ENCODE data around the gene SPATA9. TPM values are rescaled to one million over a fixed set of nuclear protein-coding genes. Genes with fewer than 3 reads are reported as not detected.
A peak's percentile ranks its signal among the peaks of the same experiment; 100 is the strongest.
"Not testable (repeated sequence)": the region's sequence is repeated elsewhere in the genome, so short reads cannot be mapped to it uniquely, and the experiment has no call there.

The SPATA9 gene
- total and polyA plus RNA-seq, 11 donors, result 0.17 to 0.99 (median 0.53) TPM; not detected in 7

DNA sequence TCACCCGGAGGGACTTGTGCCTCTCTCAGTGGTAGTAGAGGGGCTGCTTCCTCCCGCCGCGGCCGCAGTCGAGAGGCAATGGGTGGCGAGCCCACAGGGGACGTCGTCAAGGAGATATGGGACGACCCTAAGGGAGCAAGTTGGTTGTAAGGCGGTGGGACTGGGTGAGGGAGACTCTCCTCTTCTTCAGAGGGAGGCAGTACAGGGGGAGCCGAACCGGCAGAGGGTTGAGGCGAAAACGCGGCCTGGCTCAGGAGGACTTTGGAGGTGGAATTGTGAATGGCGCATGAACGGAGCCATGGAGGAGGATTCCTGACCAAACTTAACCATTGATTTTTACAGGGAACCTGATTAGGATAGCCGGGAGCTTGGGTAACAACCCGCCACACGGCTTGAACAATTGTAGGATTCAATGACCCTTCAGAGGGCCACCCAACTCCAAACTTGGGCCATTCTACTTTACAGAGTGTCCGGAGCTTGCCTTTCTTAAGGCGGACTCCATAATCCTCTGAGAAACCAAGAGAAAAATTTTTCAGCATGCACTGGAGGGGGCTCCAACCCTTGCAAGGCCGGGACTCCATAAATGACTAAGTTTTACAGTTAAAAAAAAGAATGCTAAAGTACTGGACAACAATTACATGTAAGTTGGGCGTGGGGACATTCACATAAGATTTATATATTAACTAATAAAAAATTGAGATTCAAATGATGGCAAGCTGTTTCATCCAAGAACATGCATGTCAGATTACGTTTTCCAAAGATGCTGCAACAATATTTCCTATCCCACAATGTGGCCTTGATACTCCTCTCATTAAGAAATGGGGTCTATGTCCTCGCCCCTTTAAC, 28.9 kb upstream of the SPATA9 start:
- H3K4me1 ChIP-seq, result peaks cover 0 to 18% (median 4%) of the 10 kb centered on the region in 12 donors
- intact Hi-C loops (cut with DNase I), result loop anchor here in 2 of 10 donors (5.0 kb wide), 2 partner anchors 39 to 61 kb away; no protein-coding TSS in a partner anchor
- peak overlapping the region in 5 of 12 donors; percentile 11 to 68 (median 54) for H3K27ac ChIP-seq
- H3K36me3 ChIP-seq, result no peaks in the 10 kb centered on the region
- H3K9me3 ChIP-seq, result no peaks in the 10 kb centered on the region
- ATAC-seq (no peak), DNase-seq (no peak)
- no peaks in the 10 kb centered on the region for H3K27me3 ChIP-seq
- H3K4me3 ChIP-seq, result peak overlapping the region in 1 of 12 donors; percentile 41
- TF ChIP-seq, protein P1, sequence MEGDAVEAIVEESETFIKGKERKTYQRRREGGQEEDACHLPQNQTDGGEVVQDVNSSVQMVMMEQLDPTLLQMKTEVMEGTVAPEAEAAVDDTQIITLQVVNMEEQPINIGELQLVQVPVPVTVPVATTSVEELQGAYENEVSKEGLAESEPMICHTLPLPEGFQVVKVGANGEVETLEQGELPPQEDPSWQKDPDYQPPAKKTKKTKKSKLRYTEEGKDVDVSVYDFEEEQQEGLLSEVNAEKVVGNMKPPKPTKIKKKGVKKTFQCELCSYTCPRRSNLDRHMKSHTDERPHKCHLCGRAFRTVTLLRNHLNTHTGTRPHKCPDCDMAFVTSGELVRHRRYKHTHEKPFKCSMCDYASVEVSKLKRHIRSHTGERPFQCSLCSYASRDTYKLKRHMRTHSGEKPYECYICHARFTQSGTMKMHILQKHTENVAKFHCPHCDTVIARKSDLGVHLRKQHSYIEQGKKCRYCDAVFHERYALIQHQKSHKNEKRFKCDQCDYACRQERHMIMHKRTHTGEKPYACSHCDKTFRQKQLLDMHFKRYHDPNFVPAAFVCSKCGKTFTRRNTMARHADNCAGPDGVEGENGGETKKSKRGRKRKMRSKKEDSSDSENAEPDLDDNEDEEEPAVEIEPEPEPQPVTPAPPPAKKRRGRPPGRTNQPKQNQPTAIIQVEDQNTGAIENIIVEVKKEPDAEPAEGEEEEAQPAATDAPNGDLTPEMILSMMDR (IDR thresholded peaks at IDR 0.05), result no peak
- no peak for TF ChIP-seq POLR2A (IDR thresholded peaks at IDR 0.05)
- WGBS, 4 donors, result 86 to 91% (median 89%) methylated on average over 27 of the region's 27 CpGs

DNA sequence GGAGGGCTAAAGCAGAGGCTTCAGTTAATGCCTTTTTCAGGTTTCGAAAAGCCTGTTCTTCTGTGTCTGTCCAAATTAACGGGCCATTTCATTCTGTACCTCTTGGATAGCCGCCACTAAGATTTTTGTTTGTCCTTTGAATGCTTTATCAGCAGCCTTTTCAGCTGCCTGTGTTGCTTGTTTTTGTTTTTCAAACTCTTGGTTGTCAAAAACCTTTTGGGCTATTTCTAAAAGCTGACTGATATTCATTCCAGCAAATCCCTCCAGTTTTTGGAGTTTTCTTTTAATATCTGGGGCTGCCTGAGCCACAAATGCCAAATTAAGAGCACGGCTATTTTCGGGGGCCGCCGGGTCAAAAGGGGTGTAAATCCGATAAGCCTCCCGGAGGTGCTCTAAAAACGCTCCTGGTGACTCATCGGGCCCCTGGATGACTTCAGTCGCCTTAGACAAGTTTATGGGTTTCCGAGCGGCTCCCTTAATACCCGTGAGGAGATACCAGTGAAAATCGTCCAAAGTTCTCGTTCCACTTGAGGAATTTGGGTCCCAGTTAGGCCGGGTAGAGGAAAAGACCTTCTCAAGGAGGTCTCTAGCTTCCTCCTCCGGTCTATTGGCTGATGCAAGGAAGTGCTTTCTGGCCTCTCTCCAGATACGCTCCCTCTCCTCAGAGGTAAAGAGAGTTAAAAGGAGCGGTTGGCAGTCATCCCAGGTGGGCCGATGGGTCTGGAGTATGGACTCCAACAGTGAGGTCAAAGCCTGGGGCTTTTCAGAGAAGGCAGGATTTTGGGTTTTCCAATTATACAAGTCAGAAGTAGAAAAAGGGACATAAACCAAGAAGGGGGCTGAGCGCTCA, 28.1 kb upstream of the SPATA9 start:
- H3K4me1 ChIP-seq, result peaks cover 0 to 18% (median 4%) of the 10 kb centered on the region in 12 donors
- H3K4me3 ChIP-seq, result peak overlapping the region in 9 of 12 donors; percentile 5 to 46 (median 31)
- 30 to 34% (median 32%) methylated on average over 23 of the region's 23 CpGs for WGBS, 4 donors
- ATAC-seq (peak in 3 of 4 donors; percentile 19 to 73 (median 42)), DNase-seq (peak in 2 of 5 donors; percentile 19 to 54)
- intact Hi-C loops (cut with DNase I), result loop anchor here in 2 of 10 donors (5.0 kb wide), 2 partner anchors 39 to 61 kb away; no protein-coding TSS in a partner anchor
- peak overlapping the region in 9 of 12 donors; percentile 14 to 68 (median 41) for H3K27ac ChIP-seq
- not testable (repeated sequence) for H3K36me3 ChIP-seq, H3K9me3 ChIP-seq, H3K27me3 ChIP-seq

GRCh38 chr5:95709967-95710650, 27.3 kb upstream of the SPATA9 start:
- ATAC-seq (peak; percentile 65 to 77 (median 67)), DNase-seq (peak in 4 of 5 donors; percentile 43 to 75 (median 55))
- 52 to 65% (median 61%) methylated on average over 15 of the region's 15 CpGs for WGBS, 4 donors
- Histone ChIP-seq H3K4me1 (peaks cover 0 to 18% (median 4%) of the 10 kb centered on the region in 12 donors), H3K4me3 (peak overlapping the region in 9 of 12 donors; percentile 5 to 46 (median 31)), H3K27ac (peak overlapping the region in 9 of 12 donors; percentile 1 to 68 (median 41)), H3K36me3 (no peaks in the 10 kb centered on the region), H3K27me3 (no peaks in the 10 kb centered on the region), H3K9me3 (no peaks in the 10 kb centered on the region)
- intact Hi-C loops (cut with DNase I), result loop anchor here in 2 of 10 donors (5.0 kb wide), 2 partner anchors 38 to 62 kb away; no protein-coding TSS in a partner anchor
- TF ChIP-seq, protein P1 (IDR thresholded peaks at IDR 0.05), result no peak
- no peak for TF ChIP-seq POLR2A (IDR thresholded peaks at IDR 0.05)

- ATAC-seq, result no peak
- H3K4me1 ChIP-seq, result peaks cover 0 to 18% (median 4%) of the 10 kb centered on the region in 12 donors
- WGBS, 4 donors, result 91 to 98% (median 94%) methylated on average over 7 of the region's 7 CpGs
- no peak overlapping the region for H3K27ac ChIP-seq
- no peaks in the 10 kb centered on the region for H3K36me3 ChIP-seq
- H3K27me3 ChIP-seq, result no peaks in the 10 kb centered on the region
- intact Hi-C loops (cut with DNase I), result no loop called here
- no peak for DNase-seq
- H3K9me3 ChIP-seq, result no peaks in the 10 kb centered on the region
- TF ChIP-seq POLR2A (IDR thresholded peaks at IDR 0.05), result no peak
- TF ChIP-seq, protein P1 (IDR thresholded peaks at IDR 0.05), result no peak
- H3K4me3 ChIP-seq, result no peak overlapping the region
Observed at GRCh38 chr5:95708876-95709275, 26.1 kb upstream of the SPATA9 start.

GRCh38 chr5:95707534-95708188, 24.9 kb upstream of the SPATA9 start:
- H3K27ac ChIP-seq; H3K36me3 ChIP-seq; H3K27me3 ChIP-seq; ATAC-seq; intact Hi-C loops (cut with DNase I); H3K9me3 ChIP-seq; H3K4me3 ChIP-seq; DNase-seq: not testable (repeated sequence)
- 61 to 64% (median 63%) methylated on average over 8 of the region's 8 CpGs for WGBS, 4 donors
- H3K4me1 ChIP-seq, result peaks cover 0 to 18% (median 4%) of the 10 kb centered on the region in 12 donors
